Endothelial cell of umbilical vein (primary cell): ENCODE measurements around the gene STARD3NL. TPM values are rescaled to one million over a fixed set of nuclear protein-coding genes. Genes with fewer than 3 reads are reported as not detected.

Source experiments
- BruUV-seq: library from RNA; stranded (reverse); fragments of 400-500 nt; replicated peaks from 2 replicates; lab custom pipeline; 2021; lab: Mats Ljungman, UMichigan
- CTCF ChIA-PET: fragments of 300-600, 350-600 bp; sonication (Branson Sonifier 250); formaldehyde crosslinking; loops from one replicate; lab custom pipeline; 2021; ENCODE audit warnings: antibody characterized with exemption, inconsistent platforms; lab: Charles Lee
- POLR2A ChIA-PET: fragments of 300-600, 350-600 bp; sonication (Branson Sonifier 250); formaldehyde crosslinking; loops from one replicate; lab custom pipeline; 2021; ENCODE audit warnings: antibody characterized with exemption, inconsistent platforms; lab: Charles Lee
- DNase-seq: peaks from one replicate; pipeline ENCODE4 v3.0.0-alpha.2; 2011; ENCODE audit warnings: low read depth, low spot score
- FAIRE-seq: peaks from 2 replicates; lab custom pipeline; 2011; peaks lifted over from hg19 to GRCh38; lab: Jason Lieb, UNC
- H2AFZ ChIP-seq: 2 replicates; pipeline ENCODE4 v1.6.0; 2012; ENCODE audit warnings: low read depth, low read length, control low read depth, inconsistent platforms
- H3K27ac ChIP-seq: 2 replicates; pipeline ENCODE4 v1.5.1; 2011; ENCODE audit warnings: low read depth, mild to moderate bottlenecking, control low read depth, low read length, moderate library complexity; ENCODE audit not compliant: insufficient read depth
- H3K27me3 ChIP-seq, 2 experiments: 2 replicates each; pipeline versions ENCODE4 v1.6.0 to v1.6.1; 2011; ENCODE audit warnings: low read length in 2 of 2, mixed read lengths in 1 of 2; ENCODE audit not compliant: control insufficient read depth in 2 of 2, insufficient read depth in 2 of 2
- H3K36me3 ChIP-seq, 2 experiments: 2 replicates in 1 of 2; 3 replicates in 1 of 2; pipeline ENCODE4 v1.5.1; 2011; ENCODE audit warnings: low read length in 2 of 2, mild to moderate bottlenecking in 1 of 2, moderate library complexity in 1 of 2; ENCODE audit not compliant: control insufficient read depth in 2 of 2, insufficient read depth in 2 of 2; ENCODE audit errors: extremely low read depth in 1 of 2
- H3K4me1 ChIP-seq: 3 replicates; pipeline ENCODE4 v1.5.1; 2011; ENCODE audit warnings: mild to moderate bottlenecking, low read length; ENCODE audit not compliant: control insufficient read depth, insufficient read depth; ENCODE audit errors: extremely low read depth
- H3K4me2 ChIP-seq: 2 replicates; pipeline ENCODE4 v1.6.1; 2011; ENCODE audit warnings: low read length, control low read depth, mixed read lengths; ENCODE audit not compliant: insufficient read depth
- H3K4me3 ChIP-seq, 3 experiments: fragments of 200-600 bp in 1 of 3; sonication (generic), shearing (Covaris generic) in 1 of 3; replicated peaks in 1 of 3; 2 replicates each; pipeline ENCODE4 v1.5.1; 2011 to 2016; ENCODE audit warnings: control low read depth in 3 of 3, low read length in 3 of 3, mild to moderate bottlenecking in 2 of 3, inconsistent platforms in 1 of 3, low read depth in 1 of 3, moderate library complexity in 1 of 3; ENCODE audit not compliant: insufficient read depth in 1 of 3
- H3K79me2 ChIP-seq: 2 replicates; pipeline ENCODE4 v1.6.0; 2012; ENCODE audit warnings: low read length, inconsistent platforms; ENCODE audit not compliant: control insufficient read depth, insufficient read depth
- H3K9ac ChIP-seq: replicated peaks from 2 replicates; pipeline ENCODE3; 2011; ENCODE audit warnings: low read length, control low read depth; ENCODE audit not compliant: insufficient read depth; ENCODE audit errors: extremely low read depth
- H3K9me1 ChIP-seq: replicated peaks from 3 replicates; pipeline ENCODE4 v1.6.0; 2011; ENCODE audit warnings: mild to moderate bottlenecking, low read length; ENCODE audit not compliant: control insufficient read depth, insufficient read depth; ENCODE audit errors: extremely low read depth
- H3K9me3 ChIP-seq: replicated peaks from 2 replicates; pipeline ENCODE4 v1.5.1; 2012; ENCODE audit warnings: low read length, inconsistent platforms; ENCODE audit not compliant: control insufficient read depth, insufficient read depth
- H4K20me1 ChIP-seq: replicated peaks from 2 replicates; pipeline ENCODE3; 2011; ENCODE audit warnings: mild to moderate bottlenecking, low read length; ENCODE audit not compliant: control insufficient read depth, insufficient read depth; ENCODE audit errors: extremely low read depth
- CTCF ChIP-seq, 2 donors: IDR thresholded peaks; 1 replicate in 1 of 2; 2 replicates in 1 of 2; pipeline ENCODE4 v1.5.1; 2011; ENCODE audit warnings: low read length in 2 of 2, mild to moderate bottlenecking in 2 of 2, moderate library complexity in 2 of 2, control low read depth in 1 of 2, inconsistent platforms in 1 of 2, low read depth in 1 of 2; ENCODE audit not compliant: insufficient read depth in 1 of 2; ENCODE audit errors: extremely low read depth in 1 of 2
- EZH2 ChIP-seq: IDR thresholded peaks from 2 replicates; pipeline ENCODE4 v1.6.1; 2012; ENCODE audit warnings: borderline replicate concordance, low read depth, mild to moderate bottlenecking, moderate library complexity, low read length, inconsistent platforms; ENCODE audit not compliant: severe bottlenecking
- FOS ChIP-seq: IDR thresholded peaks from 2 replicates; pipeline ENCODE4 v1.6.1; 2011; ENCODE audit warnings: mild to moderate bottlenecking, low read length, moderate library complexity, borderline replicate concordance; ENCODE audit not compliant: insufficient read depth
- GATA2 ChIP-seq: IDR thresholded peaks from 2 replicates; pipeline ENCODE4 v1.7.0; 2011; ENCODE audit warnings: low read depth, mild to moderate bottlenecking, moderate library complexity, mixed read lengths, low read length; ENCODE audit not compliant: insufficient read length, insufficient read depth
- JUN ChIP-seq: IDR thresholded peaks from 2 replicates; pipeline ENCODE4 v1.6.1; 2011; ENCODE audit warnings: borderline replicate concordance, low read depth; ENCODE audit not compliant: insufficient read length, insufficient read depth
- MAX ChIP-seq: IDR thresholded peaks from 2 replicates; pipeline ENCODE4 v1.6.1; 2011; ENCODE audit not compliant: insufficient read depth, insufficient read length
- MYC ChIP-seq: IDR thresholded peaks from one replicate; pipeline ENCODE4 v1.6.1; 2011; ENCODE audit warnings: mild to moderate bottlenecking, low read depth, low read length
- POLR2A ChIP-seq: IDR thresholded peaks from 2 replicates; pipeline ENCODE4 v1.6.1; 2012; ENCODE audit warnings: low read depth, mild to moderate bottlenecking, control low read depth, low read length
- POLR2AphosphoS5 ChIP-seq: IDR thresholded peaks from 2 replicates; pipeline ENCODE4 v1.6.1; 2012; ENCODE audit warnings: low read depth, mild to moderate bottlenecking, control low read depth, low read length, moderate library complexity; ENCODE audit not compliant: insufficient read depth
- dilution Hi-C: fragments of 300-500 bp; cut with MboI; formaldehyde crosslinking; loops from one replicate; pipeline ENCODE4 v1.15.0; 2019; ENCODE audit warnings: low sequenced_read_pairs; ENCODE audit not compliant: extremely low pct_ligation_motif_present
- intact Hi-C: fragments of 100-400 bp; cut with micrococcal nuclease; formaldehyde crosslinking; loops from one replicate; pipeline ENCODE4 v1.10.0; 2022
- polyA plus RNA-seq, 4 experiments: library from polyadenylated mRNA; depleted of rRNA in 3 of 4; stranded (reverse) in 3 of 4; unstranded in 1 of 4; fragments of >200 nt; gene quantifications; 2 replicates each; pipeline versions ENCODE4 v1.2.1 to v1.2.3, GENCODE V29; 2011 to 2012; ENCODE audit warnings: missing spikeins in 1 of 4
- total RNA-seq: library from RNA; stranded (reverse); gene quantifications from 2 replicates; pipeline ENCODE4 v1.2.3, GENCODE V29; 2021

Gene STARD3NL
- total and polyA plus RNA-seq, 2 donors (not counting 3 experiments of a cell fraction or from before 2014, with no cell fraction given), result 52.8 to 73.6 TPM

DNA sequence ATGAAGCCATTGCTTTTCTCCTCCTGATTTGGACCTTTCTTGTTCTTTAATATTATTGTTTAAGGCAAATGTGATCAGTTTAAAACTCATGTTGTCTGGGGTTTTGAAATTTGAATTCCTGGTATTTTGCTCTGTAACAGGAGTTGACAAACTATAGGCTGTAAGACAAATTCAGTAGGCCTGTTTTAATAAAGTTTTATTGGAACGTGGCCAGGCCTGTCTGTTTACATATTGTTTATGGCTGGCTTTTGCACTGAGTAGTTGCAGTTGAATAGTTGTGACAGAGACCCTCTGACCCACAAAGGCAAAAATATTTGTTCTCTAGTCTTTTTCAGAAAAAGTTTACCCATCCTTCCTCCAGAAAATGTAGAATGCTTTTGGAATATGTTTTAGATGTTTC is 29.8 kb downstream of the STARD3NL start:
- no peaks in the 10 kb centered on the region for H3K27me3 ChIP-seq
- no TSS peak for BruUV-seq
- H4K20me1 ChIP-seq, result peaks cover 3% of the 10 kb centered on the region
- no peaks in the 10 kb centered on the region for H3K9me3 ChIP-seq
- DNase-seq, result no peak
- H3K9me1 ChIP-seq, result no peaks in the 10 kb centered on the region
- H3K4me2 ChIP-seq, result no peak overlapping the region
- H3K79me2 ChIP-seq, result peaks cover 20% of the 10 kb centered on the region
- dilution Hi-C loops, result no loop called here
- H2AFZ ChIP-seq, result no peak overlapping the region
- TF ChIP-seq MAX (no peak), JUN (no peak), POLR2A (no peak), CTCF (IDR thresholded peaks at IDR 0.05; ENCODE audit: extremely low read depth in 1 of 2, insufficient read depth in 1 of 2, low read depth in 1 of 2, low read length in 2 of 2) (no peak), GATA2 (no peak), EZH2 (no peak), FOS (no peak), MYC (no peak), POLR2AphosphoS5 (no peak)
- H3K27ac ChIP-seq, result no peak overlapping the region
- intact Hi-C loops, result no loop called here
- peaks cover 6% of the 10 kb centered on the region for H3K4me1 ChIP-seq
- peaks cover 4 to 13% of the 10 kb centered on the region in 2 experiments for H3K36me3 ChIP-seq
- no peak overlapping the region for H3K9ac ChIP-seq
- POLR2A ChIA-PET, result no interaction called here
- CTCF ChIA-PET, result interaction anchor here (2.3 kb wide), 1 partner anchor 8 kb away, joined by 14 read pairs; no protein-coding TSS in a partner anchor
- no peak overlapping the region for H3K4me3 ChIP-seq
- no peak for FAIRE-seq
